Stimulated activated CD4-positive, alpha-beta T cell treated with anti-CD3 and anti-CD28 coated beads, Interleukin-2, amount 100 ng/mL, for 24 hours (primary cell): ENCODE data around the gene DROSHA.
A peak's percentile ranks its signal among the peaks of the same experiment; 100 is the strongest.
"Not testable (repeated sequence)": the region's sequence is repeated elsewhere in the genome, so short reads cannot be mapped to it uniquely, and the experiment has no call there.

Experiments used
- DNase-seq, 2 donors: peaks; one replicate each; pipeline ENCODE4 v3.0.0-alpha.2; 2020

Gene DROSHA, protein sequence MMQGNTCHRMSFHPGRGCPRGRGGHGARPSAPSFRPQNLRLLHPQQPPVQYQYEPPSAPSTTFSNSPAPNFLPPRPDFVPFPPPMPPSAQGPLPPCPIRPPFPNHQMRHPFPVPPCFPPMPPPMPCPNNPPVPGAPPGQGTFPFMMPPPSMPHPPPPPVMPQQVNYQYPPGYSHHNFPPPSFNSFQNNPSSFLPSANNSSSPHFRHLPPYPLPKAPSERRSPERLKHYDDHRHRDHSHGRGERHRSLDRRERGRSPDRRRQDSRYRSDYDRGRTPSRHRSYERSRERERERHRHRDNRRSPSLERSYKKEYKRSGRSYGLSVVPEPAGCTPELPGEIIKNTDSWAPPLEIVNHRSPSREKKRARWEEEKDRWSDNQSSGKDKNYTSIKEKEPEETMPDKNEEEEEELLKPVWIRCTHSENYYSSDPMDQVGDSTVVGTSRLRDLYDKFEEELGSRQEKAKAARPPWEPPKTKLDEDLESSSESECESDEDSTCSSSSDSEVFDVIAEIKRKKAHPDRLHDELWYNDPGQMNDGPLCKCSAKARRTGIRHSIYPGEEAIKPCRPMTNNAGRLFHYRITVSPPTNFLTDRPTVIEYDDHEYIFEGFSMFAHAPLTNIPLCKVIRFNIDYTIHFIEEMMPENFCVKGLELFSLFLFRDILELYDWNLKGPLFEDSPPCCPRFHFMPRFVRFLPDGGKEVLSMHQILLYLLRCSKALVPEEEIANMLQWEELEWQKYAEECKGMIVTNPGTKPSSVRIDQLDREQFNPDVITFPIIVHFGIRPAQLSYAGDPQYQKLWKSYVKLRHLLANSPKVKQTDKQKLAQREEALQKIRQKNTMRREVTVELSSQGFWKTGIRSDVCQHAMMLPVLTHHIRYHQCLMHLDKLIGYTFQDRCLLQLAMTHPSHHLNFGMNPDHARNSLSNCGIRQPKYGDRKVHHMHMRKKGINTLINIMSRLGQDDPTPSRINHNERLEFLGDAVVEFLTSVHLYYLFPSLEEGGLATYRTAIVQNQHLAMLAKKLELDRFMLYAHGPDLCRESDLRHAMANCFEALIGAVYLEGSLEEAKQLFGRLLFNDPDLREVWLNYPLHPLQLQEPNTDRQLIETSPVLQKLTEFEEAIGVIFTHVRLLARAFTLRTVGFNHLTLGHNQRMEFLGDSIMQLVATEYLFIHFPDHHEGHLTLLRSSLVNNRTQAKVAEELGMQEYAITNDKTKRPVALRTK (N-terminal part only)

DNA sequence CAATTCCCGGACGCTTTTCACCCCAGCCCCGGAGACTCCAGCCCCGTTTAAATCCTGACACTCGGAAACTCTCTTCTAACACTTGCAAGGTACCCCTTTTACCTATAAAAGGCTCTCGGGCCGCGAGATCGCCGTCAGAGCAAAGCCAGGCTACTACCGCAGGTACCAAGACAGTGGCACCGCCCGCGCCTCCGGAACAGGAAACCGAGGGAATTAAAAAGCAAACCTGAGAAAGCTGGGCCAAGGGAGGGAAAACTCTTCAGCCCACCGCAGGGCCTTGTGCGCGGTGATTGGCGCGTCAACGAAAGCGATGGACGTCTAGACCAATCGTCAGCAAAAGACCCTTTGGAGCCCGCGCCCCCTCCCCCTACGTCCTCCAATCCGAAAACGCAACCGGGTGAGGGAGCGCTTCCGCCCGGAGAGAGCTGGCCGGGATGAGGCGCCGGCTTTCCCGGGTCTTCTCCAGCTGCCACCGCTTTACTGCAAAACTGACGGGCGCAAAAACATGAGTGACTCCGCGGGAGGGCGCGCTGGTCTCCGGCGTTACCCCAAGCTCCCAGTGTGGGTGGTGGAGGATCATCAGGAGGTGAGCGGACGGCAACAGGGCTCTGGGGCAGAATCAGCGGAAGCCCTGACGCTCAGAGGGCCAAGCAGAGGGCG, at the start of gene DROSHA, which contains the start of gene C5orf22:
DROSHA (minus strand) TSS at position 206 of the 660 bp plus-strand sequence. CDS start 3,034 bp downstream, outside the sequence.
C5orf22 (plus strand) TSS at position 414 of the 660 bp plus-strand sequence; CDS start at position 506, 92 bp downstream.
- DNase-seq = peak; percentile 94 to 95

DNA sequence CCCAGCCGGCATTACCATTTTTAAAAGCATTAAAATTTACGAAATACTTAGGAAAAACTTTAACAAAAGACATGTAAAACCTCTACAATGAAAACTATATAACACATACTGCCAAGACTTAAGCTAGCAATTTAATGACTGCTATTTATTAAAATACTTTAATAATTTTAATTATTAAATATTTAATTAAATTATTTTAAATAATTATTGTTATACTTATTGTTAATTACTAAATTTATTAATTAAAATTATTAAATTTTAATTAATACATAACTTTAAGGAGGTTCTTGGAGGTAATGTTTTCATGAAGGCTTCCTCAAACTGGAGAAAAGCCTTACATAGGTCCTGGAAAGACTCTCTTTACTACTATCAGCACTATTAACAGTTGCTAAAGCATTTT, 47.7 kb upstream of the DROSHA start:
- DNase-seq = no peak

DNA sequence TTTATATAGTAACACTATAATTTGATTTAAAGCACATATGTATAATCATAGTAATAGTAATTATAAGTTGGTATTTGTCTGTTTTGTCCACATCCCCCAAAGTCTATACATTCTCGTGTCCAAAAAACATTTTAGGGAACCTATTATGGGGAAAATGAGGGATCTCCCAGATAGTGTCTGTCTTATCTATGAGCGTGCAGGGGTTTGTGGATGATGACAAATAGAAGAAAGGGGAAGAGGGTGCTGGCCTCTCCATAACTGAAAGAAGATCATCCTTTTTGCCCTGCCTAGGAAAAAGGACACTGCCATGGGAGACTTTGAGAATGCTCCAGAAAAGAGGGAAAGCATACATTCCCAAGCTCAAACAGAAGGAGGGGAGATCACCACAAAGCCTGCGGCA, 45.5 kb upstream of the DROSHA start:
- DNase-seq = no peak

DNA sequence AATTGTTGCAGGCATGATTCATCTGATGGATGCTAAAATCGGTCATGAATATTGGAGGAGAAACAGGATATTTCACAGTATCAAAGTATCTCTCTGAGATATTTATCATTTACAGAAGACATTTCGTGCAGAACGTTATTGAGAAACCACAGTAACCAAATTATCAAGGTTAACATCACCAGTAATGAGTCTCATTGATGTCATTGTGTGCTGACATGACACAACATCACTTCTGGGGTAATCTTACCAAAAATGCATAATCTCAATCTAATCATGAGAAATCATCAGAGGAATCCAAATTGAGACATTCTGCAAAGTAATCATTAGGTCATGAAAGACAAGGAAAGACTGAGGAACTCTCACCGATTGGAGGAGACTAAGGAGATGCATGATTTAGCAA, 42.9 kb upstream of the DROSHA start:
- no peak for DNase-seq

DNA sequence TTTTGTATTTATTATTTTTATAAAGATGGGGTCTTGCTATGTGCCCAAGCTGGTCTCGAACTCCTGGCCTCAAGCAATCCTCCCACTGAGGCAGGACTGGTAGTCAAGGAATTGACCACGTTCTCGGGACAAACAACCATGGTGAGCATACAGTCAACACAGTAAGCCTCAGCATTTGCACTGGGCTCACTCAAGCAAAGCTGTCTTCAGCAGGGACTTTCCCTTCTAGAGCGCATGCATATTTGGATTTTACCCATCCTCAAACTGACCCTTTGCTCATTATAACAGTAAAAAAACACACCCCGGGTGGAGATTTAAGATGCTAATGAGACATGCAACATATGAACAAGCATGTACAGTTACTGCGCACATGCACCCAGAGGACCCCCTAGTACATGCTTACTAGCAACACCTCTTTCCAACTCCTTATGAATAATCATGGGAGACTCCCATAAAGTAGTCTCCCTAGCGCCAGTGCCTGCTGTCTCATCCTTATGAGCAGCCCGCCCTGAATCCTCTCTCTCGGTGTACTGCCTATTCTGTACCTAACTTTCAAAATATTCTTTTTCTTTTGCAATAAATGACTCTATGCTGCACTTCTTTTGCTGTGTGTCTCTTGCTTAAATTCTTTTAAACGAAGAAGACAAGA, 41.7 kb upstream of the DROSHA start:
- no peak for DNase-seq

DNA sequence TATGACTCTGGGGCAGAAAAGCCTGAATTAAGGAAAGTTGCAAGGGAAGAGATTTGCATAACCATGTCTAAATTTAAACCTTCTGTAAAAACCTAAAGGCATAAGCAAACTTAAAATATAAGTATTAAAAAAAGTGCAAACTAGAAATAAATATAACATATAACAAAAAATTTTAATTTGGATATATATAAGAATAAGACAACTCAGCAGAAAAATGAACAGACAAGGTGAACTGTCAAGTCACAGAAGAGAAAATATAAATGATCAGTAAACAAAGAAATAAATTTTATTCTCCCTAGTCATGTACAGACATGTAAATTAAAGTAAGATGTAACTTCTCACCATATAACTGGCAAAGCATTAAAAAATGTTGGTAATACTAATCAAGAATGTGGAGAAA, 37.2 kb upstream of the DROSHA start:
- DNase-seq = no peak

DNA sequence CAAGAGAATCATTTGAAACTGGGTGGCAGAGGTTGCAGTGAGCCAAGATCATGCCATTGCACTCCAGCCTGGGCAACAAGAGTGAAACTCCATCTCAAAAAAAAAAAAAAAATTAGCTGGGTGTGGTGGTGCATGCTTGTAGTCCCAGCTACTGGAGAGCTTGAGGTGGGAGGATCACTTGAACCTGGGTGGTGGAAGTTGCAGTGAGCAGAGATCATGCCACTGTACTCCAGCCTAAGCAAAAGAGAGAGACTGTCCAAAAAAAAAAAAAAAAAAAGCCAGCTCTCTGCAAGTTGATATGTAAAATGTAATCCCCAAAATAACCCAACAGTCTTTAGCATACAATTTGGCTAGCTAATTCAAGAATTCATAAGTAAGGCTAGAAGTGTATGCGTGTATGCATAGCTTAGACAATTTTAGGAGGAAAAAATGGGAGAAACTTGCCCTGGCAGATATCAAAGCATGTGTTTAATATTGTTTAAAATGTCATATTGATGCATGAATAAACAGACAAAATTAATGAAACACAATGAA, 36.5 kb upstream of the DROSHA start:
- DNase-seq = no peak

DNA sequence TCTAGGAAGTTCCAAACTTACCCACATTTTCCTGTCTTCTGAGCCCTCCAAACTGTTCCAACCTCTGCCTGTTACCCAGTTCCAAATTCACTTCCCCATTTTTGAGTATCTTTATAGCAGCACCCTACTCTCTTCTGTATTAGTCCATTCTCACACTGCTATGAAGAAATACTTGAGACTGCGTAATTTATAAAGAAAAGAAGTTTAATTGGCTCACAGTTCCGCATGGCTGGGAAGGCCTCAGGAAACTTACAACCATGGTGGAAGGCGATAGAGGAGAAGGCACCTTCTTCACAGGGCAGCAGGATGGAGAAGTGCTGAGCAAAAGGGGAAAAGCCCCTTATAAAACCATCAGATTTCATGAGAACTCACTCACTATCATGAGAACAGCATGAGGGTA, 34.5 kb upstream of the DROSHA start:
- not testable (repeated sequence) for DNase-seq

DNA sequence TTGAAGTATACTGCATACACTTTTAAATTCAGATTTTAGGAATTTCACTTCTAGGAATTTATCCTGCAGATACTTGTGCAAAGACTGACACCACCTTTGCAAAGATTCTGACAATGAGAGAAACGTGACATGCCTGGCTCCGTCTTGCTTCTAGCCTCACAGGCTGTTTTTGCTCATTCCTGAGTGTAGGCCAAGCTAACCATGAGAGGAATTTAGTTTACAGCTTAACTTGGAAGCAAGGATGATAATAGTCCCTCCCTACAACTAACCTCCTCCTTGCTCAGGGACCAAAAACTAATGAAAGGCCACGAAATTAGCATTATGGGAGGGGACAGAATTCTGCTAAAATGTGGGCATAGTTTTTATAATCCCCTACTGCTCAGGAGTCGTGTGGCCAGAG, 31.3 kb upstream of the DROSHA start:
- DNase-seq = no peak

DNA sequence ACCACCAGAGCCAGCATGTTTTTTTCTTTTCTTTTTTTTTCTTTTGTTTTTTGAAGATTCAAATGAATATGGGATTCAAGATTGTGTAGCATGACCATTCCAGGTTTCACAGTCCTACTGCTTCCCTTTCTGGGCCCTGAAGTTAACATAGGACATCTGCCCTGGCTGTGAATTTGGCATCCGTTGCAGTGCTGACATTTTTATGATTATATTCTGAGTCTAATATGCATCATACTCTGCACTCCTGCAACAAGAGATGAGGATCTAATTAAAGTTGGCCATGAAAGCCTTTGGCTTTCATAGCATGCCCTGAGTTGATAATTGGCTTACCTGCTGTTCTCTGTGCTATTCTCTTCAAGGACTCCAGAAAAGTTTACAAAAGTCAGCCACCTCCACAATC, 30.1 kb upstream of the DROSHA start:
- DNase-seq = no peak

DNA sequence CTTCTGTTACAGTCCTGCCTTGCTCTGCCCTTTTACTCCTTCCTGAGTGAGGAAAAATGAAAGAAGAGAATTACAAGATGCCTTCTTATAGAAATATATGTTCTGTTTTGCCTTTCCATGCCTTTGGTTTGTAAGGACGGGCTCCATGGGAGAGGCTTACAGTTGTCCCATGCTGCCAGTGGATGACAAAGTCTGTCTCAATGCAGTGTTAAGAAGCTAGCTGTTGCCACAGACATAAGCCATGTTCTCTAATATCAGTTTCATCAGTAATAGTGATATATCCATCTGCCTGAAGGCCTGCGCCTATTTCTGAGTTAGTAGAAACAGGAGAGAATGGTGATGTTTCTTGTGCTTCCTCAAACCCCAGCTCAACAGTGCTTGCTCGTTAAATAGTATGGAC, 28.0 kb upstream of the DROSHA start:
- no peak for DNase-seq

DNA sequence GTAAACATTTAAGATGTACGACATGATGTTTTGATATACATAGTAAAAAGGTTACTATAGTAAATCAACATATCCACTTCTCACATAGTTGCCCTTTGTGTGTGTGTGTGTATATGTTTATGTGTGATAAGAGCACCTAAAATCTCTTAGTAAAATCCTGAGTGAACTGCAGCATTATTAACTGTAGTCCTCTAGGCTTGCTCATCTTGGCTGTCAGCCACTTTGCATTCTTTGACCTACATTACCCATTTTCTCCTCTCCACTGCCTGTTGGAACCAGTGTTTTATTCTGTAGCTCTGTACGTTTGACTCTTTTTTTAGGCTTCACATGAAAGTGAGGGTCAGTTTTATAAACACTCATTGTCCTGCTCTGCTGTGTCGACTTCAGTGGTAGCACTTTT, 24.6 kb upstream of the DROSHA start:
- no peak for DNase-seq

DNA sequence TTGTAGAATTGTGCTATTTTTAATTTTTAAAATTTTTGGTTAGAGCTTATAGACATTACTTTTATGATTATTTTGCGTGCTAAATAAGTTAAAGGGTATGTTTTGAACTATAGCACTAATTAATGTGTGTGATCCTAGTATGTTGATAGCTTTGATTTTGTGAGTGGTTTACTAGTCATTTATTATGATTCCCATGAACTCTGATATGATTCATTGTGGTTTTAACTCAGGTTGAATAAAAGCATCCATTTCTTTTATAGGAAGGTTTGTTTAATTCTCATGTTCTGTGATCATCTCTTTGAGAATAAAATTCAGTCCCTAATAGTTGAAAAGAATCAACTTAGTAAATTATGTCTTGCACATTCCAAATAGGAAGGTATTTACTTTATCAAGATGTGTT, 22.7 kb upstream of the DROSHA start:
- no peak for DNase-seq

DNA sequence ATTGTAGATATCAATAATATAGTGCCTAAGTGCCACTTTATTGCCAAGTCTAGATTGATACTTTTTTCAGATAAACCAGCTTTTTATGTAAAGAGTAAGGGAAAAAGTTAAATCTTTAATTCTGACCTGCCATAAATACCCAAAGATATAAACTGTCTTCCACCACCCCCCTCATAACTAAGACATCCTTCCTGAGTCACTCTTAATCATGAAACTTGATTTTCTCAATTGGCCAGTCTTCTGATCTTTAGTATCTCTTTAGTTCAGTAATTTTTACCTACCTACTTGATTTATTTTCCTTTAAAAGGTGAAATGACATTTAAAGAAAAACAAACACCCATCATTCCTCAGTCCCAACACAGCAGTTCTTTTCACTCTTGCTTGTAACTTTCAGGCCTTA, 22.0 kb upstream of the DROSHA start:
- no peak for DNase-seq

DNA sequence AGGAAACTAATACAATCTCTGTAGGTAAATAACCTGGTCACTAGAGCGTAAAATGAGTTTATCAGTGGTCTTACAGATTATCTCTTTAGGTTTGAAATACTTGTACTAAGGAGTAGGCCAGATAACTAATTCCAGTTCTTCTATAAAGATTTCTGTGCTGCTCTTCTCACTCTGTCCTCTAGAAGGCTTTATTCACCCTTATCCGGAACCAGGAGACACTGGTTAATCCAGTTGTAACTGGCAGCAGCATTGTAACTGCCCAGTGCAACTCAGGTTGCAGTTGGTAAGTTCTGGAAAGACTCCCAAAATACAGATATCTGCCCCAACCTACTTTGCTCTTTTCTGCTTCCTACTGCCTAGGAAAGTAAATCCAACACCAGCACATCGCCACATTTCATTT, 20.0 kb upstream of the DROSHA start:
- DNase-seq = no peak

DNA sequence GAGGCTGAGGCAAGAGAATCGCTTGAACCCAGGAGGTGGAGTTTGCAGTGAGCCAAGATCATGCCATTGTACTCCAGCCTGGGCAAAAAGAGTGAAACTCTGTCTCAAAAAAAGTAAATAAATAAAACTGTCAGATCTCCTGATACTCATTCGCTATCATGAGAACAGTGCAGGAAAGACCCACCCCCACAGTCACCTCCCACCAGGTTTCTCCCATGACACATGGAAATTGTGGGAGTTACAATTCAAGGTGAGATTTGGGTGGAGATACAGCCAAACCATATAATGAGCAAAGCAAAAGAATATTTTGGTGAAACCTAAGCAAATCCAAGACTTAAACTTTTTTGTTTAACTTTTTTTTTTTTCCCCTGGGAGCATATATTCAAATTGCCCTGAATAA, 17.2 kb upstream of the DROSHA start:
- DNase-seq = not testable (repeated sequence)

DNA sequence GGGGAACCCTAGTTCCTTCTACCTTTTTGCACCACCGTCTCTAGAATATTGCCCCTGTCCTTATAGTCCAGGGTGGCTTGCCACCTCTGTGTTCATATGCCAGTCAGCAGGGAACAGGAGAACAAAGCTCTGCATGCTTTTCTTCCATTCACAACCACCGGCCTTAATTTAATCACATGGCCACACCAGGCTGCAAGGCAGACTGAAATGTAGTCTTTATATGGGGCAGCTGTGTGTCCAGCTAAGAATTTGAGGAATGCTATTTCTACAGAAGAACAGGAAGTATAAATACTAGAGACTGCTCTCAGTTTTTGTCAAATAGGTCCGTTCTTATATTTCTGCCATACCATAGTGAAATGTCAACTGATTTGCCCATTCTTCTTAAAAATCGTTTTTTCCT, 6.0 kb upstream of the DROSHA start:
- DNase-seq = no peak

DNA sequence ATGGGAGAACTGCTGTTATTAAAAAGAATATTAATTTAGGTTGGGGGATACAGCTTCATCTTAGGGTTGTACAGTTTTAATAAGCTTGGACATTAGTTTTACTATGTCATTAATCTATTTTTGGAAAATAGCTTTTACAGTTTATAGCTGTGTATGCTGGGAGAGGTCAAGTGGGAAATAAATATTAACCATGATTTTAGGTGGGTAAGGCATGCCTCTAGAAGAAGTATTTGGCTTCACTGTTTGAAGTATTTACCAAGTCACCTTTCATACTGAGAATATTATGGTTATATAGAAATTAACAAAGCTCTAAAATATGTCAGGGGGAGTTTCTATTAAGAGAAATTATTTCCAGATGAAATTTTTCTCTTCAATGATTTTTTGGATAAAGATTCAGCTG, 5.5 kb upstream of the DROSHA start:
- no peak for DNase-seq

DNA sequence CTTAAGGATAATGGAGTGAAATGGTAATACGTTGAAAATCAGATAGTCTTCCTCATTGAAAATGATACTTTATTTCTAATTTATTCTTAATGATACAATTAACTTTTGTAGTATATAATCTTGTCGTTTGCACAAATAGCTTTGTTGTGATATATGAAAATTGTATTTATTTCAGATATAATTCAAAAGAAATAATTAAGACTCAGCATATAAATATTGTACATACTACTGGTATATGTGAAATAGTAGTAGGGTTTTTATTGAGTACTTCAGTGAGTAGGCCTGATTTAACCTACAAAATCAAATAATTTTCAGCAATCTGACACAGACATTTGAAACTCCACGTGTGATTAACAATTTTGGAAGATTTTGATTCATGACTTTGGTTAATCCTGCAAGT, 5.0 kb upstream of the DROSHA start:
- DNase-seq = no peak

DNA sequence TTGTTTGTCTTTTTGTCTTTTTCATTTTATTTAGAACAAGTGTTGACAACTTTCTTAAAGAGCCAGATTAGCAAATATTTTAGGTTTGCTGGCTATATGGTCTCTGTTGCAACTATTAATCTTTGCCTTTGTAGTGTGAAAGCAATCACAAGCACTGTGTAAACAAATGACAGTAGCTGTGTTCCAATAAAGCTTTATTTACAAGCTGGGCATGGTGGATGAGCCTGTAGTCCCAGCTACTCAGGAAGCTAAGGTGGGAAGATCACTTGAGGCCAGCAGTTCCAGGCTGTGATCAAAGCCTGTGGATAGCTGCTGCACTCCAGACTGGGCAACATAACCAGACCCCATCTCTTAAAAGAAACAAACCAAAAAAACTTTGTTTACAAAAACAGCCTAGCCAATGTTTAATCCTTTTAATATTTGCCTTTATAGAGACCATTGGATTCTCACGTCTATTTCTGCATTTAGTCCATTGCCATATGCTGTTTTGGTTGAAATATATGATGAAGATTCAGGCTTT, 2.7 kb upstream of the DROSHA start:
- DNase-seq = no peak

DNA sequence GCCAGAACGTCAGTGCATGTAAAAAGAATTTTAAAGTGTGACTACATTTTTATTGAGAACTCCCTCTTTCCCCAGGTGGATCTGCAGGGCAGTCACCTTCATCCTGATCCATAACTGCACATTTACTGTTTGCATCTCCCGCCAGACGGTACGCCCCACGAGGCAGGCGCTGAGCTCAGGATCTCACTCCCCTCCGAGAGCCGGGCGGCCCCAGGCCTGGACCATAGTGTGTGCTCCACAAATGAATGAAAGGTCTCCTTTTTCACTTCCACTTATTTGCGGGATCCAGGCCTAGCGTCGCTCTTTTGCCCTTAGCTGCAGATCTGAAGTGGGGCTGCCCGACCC, 378 bp downstream of the DROSHA start:
- peak; percentile 38 to 46 for DNase-seq
